ENCODE data around the gene DCAF8.

DCAF8 gene

GRCh38 chr1:160222546-160222945 lies 39.8 kb downstream of the DCAF8 start:
- no peak for DNase-seq

GRCh38 chr1:160221089-160221488 lies 41.3 kb downstream of the DCAF8 start:
- DNase-seq, result no peak

- no peak for DNase-seq
These were observed 42.0 kb downstream of the DCAF8 start for GRCh38 chr1:160220301-160220700.

- DNase-seq, result no peak
These were observed 43.1 kb downstream of the DCAF8 start for GRCh38 chr1:160219062-160219929.

GRCh38 chr1:160217481-160218051 lies 44.8 kb downstream of the DCAF8 start:
- DNase-seq, result no peak

- DNase-seq, result no peak
These were observed 46.0 kb downstream of the DCAF8 start for GRCh38 chr1:160216301-160216700.

GRCh38 chr1:160214481-160215140 lies 47.7 kb downstream of the DCAF8 start:
- no peak for DNase-seq

- no peak for DNase-seq
These were observed 51.1 kb downstream of the DCAF8 start for GRCh38 chr1:160211046-160211790.

GRCh38 chr1:160210561-160210960 lies 51.8 kb downstream of the DCAF8 start:
- DNase-seq, result no peak

- no peak for DNase-seq
These were observed 52.9 kb downstream of the DCAF8 start for GRCh38 chr1:160209321-160210046.

GRCh38 chr1:160208557-160209320 lies 53.6 kb downstream of the DCAF8 start:
- DNase-seq, result no peak

- no peak for DNase-seq
These were observed 54.4 kb downstream of the DCAF8 start for GRCh38 chr1:160207771-160208556.

GRCh38 chr1:160207118-160207650 lies 55.2 kb downstream of the DCAF8 start:
- no peak for DNase-seq

GRCh38 chr1:160206421-160207117 lies 55.8 kb downstream of the DCAF8 start:
- DNase-seq, result no peak

- peak; percentile 70 for DNase-seq
These were observed 56.3 kb downstream of the DCAF8 start for GRCh38 chr1:160206036-160206389.

GRCh38 chr1:160205242-160206035 lies 56.9 kb downstream of the DCAF8 start, which contains the start of gene PEA15:
TSS of gene PEA15 (plus strand) at chr1:160205384. CDS start at chr1:160211545, 6,161 bp downstream.
- peak; percentile 82 for DNase-seq

- no peak for DNase-seq
These were observed 57.7 kb downstream of the DCAF8 start for GRCh38 chr1:160204526-160205241.

GRCh38 chr1:160200786-160201185 lies 61.6 kb downstream of the DCAF8 start:
- DNase-seq, result no peak

All from stimulated activated CD4-positive, alpha-beta T cell treated with anti-CD3 and anti-CD28 coated beads, Interleukin-15, amount 100 ng/mL, for 24 hours (primary cell).